ENCODE measurements around the gene SEMA5A.

SEMA5A gene

GRCh38 chr5:9054322-9054721 lies 491.6 kb downstream of the SEMA5A start:
- no peak for TF ChIP-seq CTCF (IDR thresholded peaks at IDR 0.05; ENCODE audit: low read depth, low read length)

DNA sequence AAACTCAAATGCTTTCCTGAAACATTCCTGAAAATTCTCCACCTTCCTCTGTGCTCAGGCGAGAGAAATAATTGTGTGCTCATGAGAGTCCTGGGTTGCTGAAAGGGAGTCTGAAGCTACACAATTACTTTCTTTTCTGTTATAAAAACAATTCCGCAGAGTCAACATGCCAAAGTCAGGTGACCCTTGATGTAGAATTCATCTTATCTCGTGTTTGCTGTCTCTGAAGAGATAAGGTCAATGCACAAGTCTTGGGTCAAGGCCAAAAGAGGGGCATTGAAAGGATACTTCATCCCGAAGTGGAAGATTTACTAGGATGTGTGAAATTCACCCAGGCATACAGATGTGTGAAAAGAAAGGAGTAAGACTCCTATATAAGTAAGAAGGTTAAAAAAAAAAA lies 493.5 kb downstream of the SEMA5A start:
- TF ChIP-seq CTCF (IDR thresholded peaks at IDR 0.05; ENCODE audit: low read depth, low read length), result no peak
- DNase-seq (ENCODE audit: extremely low read depth, low read depth), result no peak

More at GRCh38 chr5:9054322-9054721, 491.6 kb downstream of the SEMA5A start:
- no peak for DNase-seq (ENCODE audit: extremely low read depth, low read depth)

GRCh38 chr5:9051779-9052178 lies 494.1 kb downstream of the SEMA5A start:
- no peak for DNase-seq (ENCODE audit: extremely low read depth, low read depth)
- no peak for TF ChIP-seq CTCF (IDR thresholded peaks at IDR 0.05; ENCODE audit: low read depth, low read length)

- DNase-seq (ENCODE audit: extremely low read depth, low read depth), result no peak
- TF ChIP-seq CTCF (IDR thresholded peaks at IDR 0.05; ENCODE audit: low read depth, low read length), result no peak
These were observed 497.9 kb downstream of the SEMA5A start for GRCh38 chr5:9047932-9048331.

- TF ChIP-seq CTCF (IDR thresholded peaks at IDR 0.05; ENCODE audit: low read depth, low read length), result no peak
- DNase-seq (ENCODE audit: extremely low read depth, low read depth), result peak; percentile 30
These were observed 499.0 kb downstream of the SEMA5A start for GRCh38 chr5:9046756-9047481.

DNA sequence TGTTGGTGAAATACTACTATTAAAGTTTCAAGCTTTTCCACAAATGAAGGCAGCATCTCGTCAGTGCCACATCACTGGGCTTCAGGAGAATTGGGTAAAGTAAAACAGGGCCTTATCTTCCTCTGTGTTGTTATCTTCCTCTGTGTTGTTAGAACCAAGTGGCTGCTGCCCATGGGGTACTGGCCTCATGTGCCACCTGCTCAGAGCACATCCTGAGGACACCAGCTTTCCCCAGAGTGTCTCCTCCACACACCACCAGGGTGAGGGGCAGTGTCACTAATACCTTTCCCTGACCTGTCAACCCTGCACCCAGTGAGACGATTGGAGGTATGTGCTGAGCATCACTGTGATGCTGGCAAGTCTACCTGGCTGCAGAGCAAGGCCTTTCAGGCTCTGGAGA lies 499.9 kb downstream of the SEMA5A start:
- DNase-seq (ENCODE audit: extremely low read depth, low read depth), result no peak

More for the DNA sequence above, 499.9 kb downstream of the SEMA5A start:
- no peak for TF ChIP-seq CTCF (IDR thresholded peaks at IDR 0.05; ENCODE audit: low read depth, low read length)

Data from AG09319 (cell line).